KOPT-K1 (cell line): ENCODE data around the gene DZIP1L.
"Not testable (repeated sequence)": the region's sequence is repeated elsewhere in the genome, so short reads cannot be mapped to it uniquely, and the experiment has no call there.

ENCODE experiments used
- H3K27ac ChIP-seq: fragments of 200-600 bp; sonication (generic); 2 replicates; pipeline ENCODE4 v1.5.1; 2016; ENCODE audit warnings: antibody characterized with exemption, mild to moderate bottlenecking, low read depth, low read length; ENCODE audit not compliant: poor library complexity, severe bottlenecking
- H3K36me3 ChIP-seq: fragments of 200-600 bp; sonication (generic); 2 replicates; pipeline ENCODE4 v1.5.1; 2017; ENCODE audit warnings: antibody characterized with exemption, mild to moderate bottlenecking, low read length, moderate library complexity; ENCODE audit not compliant: insufficient read depth
- H3K9me3 ChIP-seq: fragments of 200-600 bp; sonication (generic); 2 replicates; pipeline ENCODE4 v1.5.1; 2017; ENCODE audit warnings: antibody characterized with exemption, low read length, mild to moderate bottlenecking; ENCODE audit not compliant: insufficient read depth, poor library complexity, severe bottlenecking

DZIP1L gene, protein sequence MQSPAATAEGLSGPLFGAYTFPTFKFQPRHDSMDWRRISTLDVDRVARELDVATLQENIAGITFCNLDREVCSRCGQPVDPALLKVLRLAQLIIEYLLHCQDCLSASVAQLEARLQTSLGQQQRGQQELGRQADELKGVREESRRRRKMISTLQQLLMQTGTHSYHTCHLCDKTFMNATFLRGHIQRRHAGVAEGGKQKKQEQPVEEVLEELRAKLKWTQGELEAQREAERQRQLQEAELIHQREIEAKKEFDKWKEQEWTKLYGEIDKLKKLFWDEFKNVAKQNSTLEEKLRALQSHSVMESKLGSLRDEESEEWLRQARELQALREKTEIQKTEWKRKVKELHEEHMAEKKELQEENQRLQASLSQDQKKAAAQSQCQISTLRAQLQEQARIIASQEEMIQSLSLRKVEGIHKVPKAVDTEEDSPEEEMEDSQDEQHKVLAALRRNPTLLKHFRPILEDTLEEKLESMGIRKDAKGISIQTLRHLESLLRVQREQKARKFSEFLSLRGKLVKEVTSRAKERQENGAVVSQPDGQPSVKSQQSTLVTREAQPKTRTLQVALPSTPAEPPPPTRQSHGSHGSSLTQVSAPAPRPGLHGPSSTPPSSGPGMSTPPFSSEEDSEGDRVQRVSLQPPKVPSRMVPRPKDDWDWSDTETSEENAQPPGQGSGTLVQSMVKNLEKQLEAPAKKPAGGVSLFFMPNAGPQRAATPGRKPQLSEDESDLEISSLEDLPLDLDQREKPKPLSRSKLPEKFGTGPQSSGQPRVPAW

DNA sequence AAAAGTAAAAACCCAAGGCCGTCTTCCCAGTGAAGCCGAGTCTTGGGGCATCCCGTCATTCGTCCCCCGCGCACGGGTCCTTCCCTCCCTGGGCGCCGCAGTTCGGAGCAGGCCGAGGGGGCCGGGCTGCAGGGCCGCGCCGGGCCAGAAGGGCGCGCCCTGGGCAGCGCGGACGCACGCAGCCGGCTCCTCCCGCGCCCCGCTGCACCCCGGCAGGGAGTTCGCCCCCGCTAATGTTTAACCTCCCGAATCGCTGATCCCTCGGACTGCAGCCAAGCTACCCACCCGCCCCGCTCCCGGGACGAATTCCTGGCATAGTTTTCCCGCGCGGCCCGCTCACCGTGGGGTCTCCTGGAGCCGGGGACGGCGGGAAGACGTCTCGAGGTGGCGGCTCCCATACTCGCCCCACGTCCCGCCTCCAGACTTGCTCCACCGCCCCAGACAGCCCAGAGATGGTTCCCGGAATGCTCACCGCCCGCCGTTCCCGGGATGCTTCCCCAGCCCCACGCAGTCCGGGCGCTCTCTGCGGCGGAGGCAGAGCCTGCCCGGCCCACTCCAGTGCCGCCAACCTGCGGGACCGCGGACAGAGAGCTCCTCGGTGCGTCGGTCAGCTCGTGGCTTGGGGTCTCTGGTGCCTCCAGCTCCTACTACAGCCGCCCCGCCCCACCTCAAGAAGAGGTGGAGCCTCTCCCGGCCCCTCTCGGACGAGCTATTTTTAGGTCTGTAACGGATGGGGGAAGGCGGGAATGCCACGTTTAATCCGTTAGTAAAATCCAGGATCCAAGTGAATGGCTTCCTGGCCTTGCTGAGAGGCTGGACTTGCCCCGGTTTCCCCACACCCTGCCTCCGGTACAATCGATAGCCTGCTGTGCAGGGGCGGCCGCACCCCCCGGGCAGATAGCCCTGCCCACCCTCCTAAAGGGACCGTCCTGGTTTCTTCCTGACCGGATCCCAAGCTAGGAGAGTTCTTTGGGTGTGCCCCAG, at the start of gene DZIP1L:
DZIP1L (minus strand) TSS at position 621 of the 984 bp plus-strand sequence. CDS start 11,637 bp downstream, outside the sequence.
- H3K27ac ChIP-seq: no peak within 1 kb of the TSS
- no peaks in the 10 kb centered on the region for H3K9me3 ChIP-seq
- no peaks in the 10 kb centered on the region for H3K36me3 ChIP-seq

GRCh38 chr3:138165061-138165460, 49.7 kb upstream of the DZIP1L start:
- Histone ChIP-seq H3K27ac (no peak overlapping the region), H3K9me3 (no peaks in the 10 kb centered on the region), H3K36me3 (peaks cover 99% of the 10 kb centered on the region)

GRCh38 chr3:138157743-138158142, 42.3 kb upstream of the DZIP1L start:
- H3K9me3 ChIP-seq: peaks cover 5% of the 10 kb centered on the region
- peaks cover 27% of the 10 kb centered on the region for H3K36me3 ChIP-seq
- H3K27ac ChIP-seq: no peak overlapping the region

DNA sequence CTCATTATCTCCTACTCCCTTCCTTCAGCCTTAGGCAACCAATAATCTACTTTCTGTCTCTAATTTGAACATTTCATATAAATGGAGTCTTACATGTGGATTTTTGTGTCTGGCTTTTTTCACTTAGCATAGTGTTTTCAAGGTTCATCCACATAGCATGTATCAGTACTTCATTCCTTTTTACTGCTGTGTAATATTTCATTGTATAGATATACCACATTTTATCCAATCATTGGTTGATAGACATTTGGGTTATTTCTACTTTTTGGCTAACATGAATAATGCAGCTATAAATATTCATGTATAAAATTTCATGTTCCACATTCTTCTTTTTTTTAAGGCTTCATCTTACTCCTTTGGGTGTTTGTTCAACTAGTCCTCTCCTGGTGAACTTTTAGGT, 39.1 kb upstream of the DZIP1L start:
- Histone ChIP-seq H3K27ac (no peak overlapping the region), H3K36me3 (no peaks in the 10 kb centered on the region), H3K9me3 (peaks cover 6% of the 10 kb centered on the region)

GRCh38 chr3:138148503-138148902, 33.1 kb upstream of the DZIP1L start:
- Histone ChIP-seq H3K9me3 (peaks cover 6% of the 10 kb centered on the region), H3K36me3 (no peaks in the 10 kb centered on the region), H3K27ac (no peak overlapping the region)

- H3K9me3 ChIP-seq, H3K36me3 ChIP-seq, H3K27ac ChIP-seq: not testable (repeated sequence)
Measured at GRCh38 chr3:138142181-138142580, 26.8 kb upstream of the DZIP1L start.

- Histone ChIP-seq H3K36me3 (no peaks in the 10 kb centered on the region), H3K27ac (no peak overlapping the region), H3K9me3 (no peaks in the 10 kb centered on the region)
Measured at GRCh38 chr3:138140940-138141339, 25.5 kb upstream of the DZIP1L start.

- H3K9me3 ChIP-seq: no peaks in the 10 kb centered on the region
Measured at GRCh38 chr3:138139691-138140090, 24.3 kb upstream of the DZIP1L start.

DNA sequence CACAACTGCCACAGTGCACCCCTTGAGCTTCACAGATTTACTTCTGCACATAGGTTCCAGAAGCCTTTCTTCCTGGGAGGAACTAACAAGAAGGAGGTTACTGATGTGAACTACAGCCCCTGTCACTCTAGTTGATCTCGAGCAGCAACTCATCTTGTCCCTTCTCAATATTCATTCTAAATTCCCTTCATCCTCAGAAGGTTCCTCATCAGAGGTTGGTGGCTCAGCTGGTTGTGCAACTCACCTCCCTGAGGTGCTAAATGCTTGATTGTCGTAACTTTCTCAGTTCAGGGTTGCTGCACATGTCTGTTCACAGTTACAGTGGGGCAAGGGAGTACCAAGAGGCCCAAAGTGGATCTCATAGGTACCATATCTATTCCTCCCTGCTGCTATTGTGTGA, 22.5 kb upstream of the DZIP1L start:
- H3K36me3 ChIP-seq: no peaks in the 10 kb centered on the region
- no peaks in the 10 kb centered on the region for H3K9me3 ChIP-seq
- H3K27ac ChIP-seq: no peak overlapping the region

More at GRCh38 chr3:138139691-138140090, 24.3 kb upstream of the DZIP1L start:
- Histone ChIP-seq H3K27ac (no peak overlapping the region), H3K36me3 (no peaks in the 10 kb centered on the region)

DNA sequence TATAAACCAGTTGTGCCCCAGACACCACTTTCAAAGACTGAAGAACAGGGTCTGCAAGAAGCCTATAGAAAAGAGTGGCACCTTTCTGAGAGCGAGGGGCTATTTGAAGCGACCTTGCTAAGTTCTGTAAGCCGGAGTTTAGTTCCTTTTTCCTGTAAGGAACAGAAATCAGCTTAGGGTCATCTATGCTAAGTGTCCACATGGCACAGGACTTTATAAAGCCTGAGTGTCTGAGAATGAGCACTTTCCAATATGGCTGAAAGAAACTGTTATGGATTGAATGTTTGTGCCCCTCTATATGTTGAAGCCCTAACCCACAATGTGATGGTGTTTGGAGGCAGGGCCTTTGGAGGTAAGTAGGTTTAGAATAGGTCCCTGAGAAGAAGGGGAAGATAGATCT, 20.8 kb upstream of the DZIP1L start:
- Histone ChIP-seq H3K27ac (no peak overlapping the region), H3K36me3 (no peaks in the 10 kb centered on the region), H3K9me3 (no peaks in the 10 kb centered on the region)

DNA sequence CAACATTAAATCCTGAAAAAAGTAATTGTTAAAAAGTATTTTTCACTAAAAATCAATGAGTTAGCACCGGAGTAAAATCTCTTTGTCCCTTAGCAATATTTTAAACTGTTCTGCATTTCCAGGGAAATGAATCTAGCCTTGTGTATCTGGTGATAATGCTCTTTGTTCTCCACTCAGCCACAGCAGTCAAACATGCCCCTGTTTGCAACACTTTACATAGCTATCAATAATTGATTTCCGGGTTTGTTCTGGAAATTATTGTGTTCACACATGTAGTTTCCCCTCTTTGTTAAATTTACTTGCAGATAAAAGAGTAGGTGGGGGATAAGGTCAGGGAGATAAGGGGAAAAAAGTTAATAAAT, 20.4 kb upstream of the DZIP1L start:
- H3K36me3 ChIP-seq: no peaks in the 10 kb centered on the region
- H3K9me3 ChIP-seq: no peaks in the 10 kb centered on the region
- no peak overlapping the region for H3K27ac ChIP-seq

DNA sequence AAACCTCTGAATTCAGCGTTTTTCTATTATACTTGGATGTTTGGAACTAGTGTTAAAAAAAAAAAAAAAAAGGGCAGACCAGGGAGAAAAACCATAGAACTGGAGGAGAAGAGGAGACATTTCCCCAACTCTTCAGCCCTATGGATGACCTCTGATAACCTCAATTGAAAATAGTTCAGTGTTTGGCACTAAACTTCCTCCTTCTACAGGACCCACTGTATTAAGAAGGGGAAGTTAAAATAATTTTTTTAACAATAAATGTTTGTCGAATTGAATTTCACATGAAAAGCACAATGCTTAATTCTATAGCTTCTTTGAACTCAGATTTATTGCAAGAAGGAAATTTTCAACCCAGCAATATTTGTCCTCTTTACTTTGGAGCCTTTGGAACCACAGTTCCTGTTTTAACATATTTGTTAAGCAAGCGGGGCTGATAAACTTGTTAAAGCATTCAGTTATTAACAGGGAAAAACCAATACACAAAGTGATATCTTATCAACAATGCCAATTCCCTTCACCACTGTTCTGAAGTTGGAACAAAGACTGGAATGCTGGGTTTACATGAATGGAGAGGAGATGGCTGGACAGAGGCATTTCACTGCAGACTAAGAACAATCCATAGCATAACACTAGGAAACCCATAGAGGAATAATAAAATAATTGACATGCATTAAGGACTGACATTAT, 19.9 kb upstream of the DZIP1L start:
- Histone ChIP-seq H3K36me3 (no peaks in the 10 kb centered on the region), H3K27ac (no peak overlapping the region), H3K9me3 (no peaks in the 10 kb centered on the region)

DNA sequence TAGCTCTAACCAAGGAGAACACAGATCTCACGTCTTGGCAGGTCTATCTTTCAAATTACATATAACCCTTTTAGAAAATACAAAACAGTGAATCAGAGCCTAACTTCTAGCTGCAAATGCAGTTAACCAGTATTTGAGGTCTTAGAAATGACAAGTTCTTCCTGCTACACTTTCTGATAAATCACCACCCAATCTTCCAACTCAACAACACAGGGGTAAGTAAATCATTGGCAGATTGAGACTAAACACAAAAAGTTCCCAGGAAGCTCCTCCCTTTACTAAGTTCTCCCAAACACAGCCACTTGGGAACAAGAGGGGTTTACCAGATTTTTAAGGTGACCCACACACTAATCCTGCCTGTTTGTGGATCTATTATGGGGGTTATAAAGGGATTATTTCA, 16.8 kb upstream of the DZIP1L start, which contains the start of gene A4GNT:
A4GNT (minus strand) TSS at position 152 of the 400 bp plus-strand sequence. CDS start 1,134 bp downstream, outside the sequence.
- Histone ChIP-seq H3K9me3 (no peaks in the 10 kb centered on the region), H3K27ac (no peak within 1 kb of the TSS), H3K36me3 (no peaks in the 10 kb centered on the region)

- Histone ChIP-seq H3K36me3 (no peaks in the 10 kb centered on the region), H3K9me3 (peaks cover 9% of the 10 kb centered on the region), H3K27ac (no peak overlapping the region)
Measured at GRCh38 chr3:138127636-138128365, 12.4 kb upstream of the DZIP1L start.
